OCI-LY7 (cell line): ENCODE measurements around the gene HINT3.

Experiments
- EZH2phosphoT487 ChIP-seq: fragments of 200-600 bp; sonication (generic); IDR thresholded peaks from 2 replicates; pipeline ENCODE4 v1.6.1; 2018; ENCODE audit warnings: low read depth, borderline replicate concordance, mild to moderate bottlenecking, mixed run types, antibody characterized with exemption, low read length, moderate library complexity, mixed read lengths
- TF ChIP-seq, protein P1 (sequence below): fragments of 200-600 bp; sonication (generic); conservative IDR thresholded peaks from 2 replicates; pipeline ENCODE4 v1.5.1; 2014; ENCODE audit warnings: mild to moderate bottlenecking, antibody characterized with exemption, low read length, moderate library complexity, mixed read lengths

DNA sequence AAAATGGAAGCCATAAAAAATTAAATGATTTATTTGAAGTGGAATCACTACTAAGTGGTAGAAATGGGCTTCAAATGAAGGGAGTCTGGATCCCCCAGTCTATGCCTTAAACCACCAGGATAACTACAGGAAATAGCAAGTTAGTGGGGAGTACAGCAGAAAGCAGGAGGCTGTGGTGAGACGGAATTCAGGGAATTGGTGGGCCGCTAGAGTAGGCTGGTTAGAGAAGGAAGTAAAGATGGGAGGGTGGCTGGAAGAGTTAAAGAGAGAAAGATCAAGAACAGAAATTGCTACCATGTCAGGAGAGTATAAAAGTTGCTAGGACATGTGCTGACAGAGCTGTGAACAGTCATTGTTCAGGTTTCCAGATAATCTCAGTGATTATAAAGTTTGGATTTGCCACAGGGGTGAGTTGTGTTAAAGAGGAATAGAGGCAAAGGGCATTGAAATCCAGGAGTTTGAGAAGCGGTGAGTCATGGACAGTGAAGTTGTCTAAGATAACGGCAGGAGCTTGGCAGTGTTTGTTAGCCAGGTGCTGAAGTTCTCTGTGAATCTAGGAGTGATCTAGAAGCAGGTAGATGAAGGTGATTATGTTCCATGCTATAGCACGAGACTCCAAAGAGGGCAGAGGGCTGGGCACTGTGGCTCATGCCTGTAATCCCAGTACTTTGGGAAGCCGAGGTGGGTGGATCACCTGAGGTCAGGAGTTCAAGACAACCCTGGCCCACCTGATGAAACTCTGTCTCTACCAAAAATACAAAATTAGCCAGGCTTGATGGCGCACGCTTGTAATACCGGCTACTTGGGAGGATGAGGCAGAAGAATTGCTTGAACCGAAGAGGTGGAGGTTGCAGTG, 13.7 kb upstream of the HINT3 start:
- TF ChIP-seq, protein P1, sequence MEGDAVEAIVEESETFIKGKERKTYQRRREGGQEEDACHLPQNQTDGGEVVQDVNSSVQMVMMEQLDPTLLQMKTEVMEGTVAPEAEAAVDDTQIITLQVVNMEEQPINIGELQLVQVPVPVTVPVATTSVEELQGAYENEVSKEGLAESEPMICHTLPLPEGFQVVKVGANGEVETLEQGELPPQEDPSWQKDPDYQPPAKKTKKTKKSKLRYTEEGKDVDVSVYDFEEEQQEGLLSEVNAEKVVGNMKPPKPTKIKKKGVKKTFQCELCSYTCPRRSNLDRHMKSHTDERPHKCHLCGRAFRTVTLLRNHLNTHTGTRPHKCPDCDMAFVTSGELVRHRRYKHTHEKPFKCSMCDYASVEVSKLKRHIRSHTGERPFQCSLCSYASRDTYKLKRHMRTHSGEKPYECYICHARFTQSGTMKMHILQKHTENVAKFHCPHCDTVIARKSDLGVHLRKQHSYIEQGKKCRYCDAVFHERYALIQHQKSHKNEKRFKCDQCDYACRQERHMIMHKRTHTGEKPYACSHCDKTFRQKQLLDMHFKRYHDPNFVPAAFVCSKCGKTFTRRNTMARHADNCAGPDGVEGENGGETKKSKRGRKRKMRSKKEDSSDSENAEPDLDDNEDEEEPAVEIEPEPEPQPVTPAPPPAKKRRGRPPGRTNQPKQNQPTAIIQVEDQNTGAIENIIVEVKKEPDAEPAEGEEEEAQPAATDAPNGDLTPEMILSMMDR: no peak
- no peak for TF ChIP-seq EZH2phosphoT487
